ENCODE results near the gene MXRA7.

Gene MXRA7

GRCh38 chr17:76696763-76697701 is 13.7 kb downstream of the MXRA7 start:
- DNase-seq (ENCODE audit: low read depth in 2 of 2), result no peak

- DNase-seq (ENCODE audit: low read depth in 2 of 2), result no peak
Measured at GRCh38 chr17:76695059-76695831, 15.5 kb downstream of the MXRA7 start.

GRCh38 chr17:76691379-76692191 is 19.2 kb downstream of the MXRA7 start:
- no peak for DNase-seq (ENCODE audit: low read depth in 2 of 2)

- no peak for DNase-seq (ENCODE audit: low read depth in 2 of 2)
Measured at GRCh38 chr17:76690596-76691280, 20.0 kb downstream of the MXRA7 start.

- DNase-seq (ENCODE audit: low read depth in 2 of 2), result no peak
Measured at GRCh38 chr17:76689859-76690258, 20.9 kb downstream of the MXRA7 start.

GRCh38 chr17:76688165-76688622 is 22.6 kb downstream of the MXRA7 start:
- no peak for DNase-seq (ENCODE audit: low read depth in 2 of 2)

GRCh38 chr17:76687298-76688164 is 23.2 kb downstream of the MXRA7 start:
- DNase-seq (ENCODE audit: low read depth in 2 of 2), result no peak

GRCh38 chr17:76686538-76687297 is 24.0 kb downstream of the MXRA7 start:
- no peak for DNase-seq (ENCODE audit: low read depth in 2 of 2)

- DNase-seq (ENCODE audit: low read depth in 2 of 2), result no peak
Measured at GRCh38 chr17:76685846-76686245, 24.9 kb downstream of the MXRA7 start.

GRCh38 chr17:76685366-76685765 is 25.4 kb downstream of the MXRA7 start:
- DNase-seq (ENCODE audit: low read depth in 2 of 2), result no peak

- no peak for DNase-seq (ENCODE audit: low read depth in 2 of 2)
Measured at GRCh38 chr17:76684756-76685155, 26.0 kb downstream of the MXRA7 start.

- no peak for DNase-seq (ENCODE audit: low read depth in 2 of 2)
Measured at GRCh38 chr17:76683921-76684745, 26.6 kb downstream of the MXRA7 start.

GRCh38 chr17:76683011-76683755 is 27.6 kb downstream of the MXRA7 start:
- DNase-seq (ENCODE audit: low read depth in 2 of 2), result no peak

GRCh38 chr17:76682296-76682695 is 28.5 kb downstream of the MXRA7 start:
- DNase-seq (ENCODE audit: low read depth in 2 of 2), result no peak

- DNase-seq (ENCODE audit: low read depth in 2 of 2), result peak; percentile 22 to 34
Measured at GRCh38 chr17:76681222-76682137, 29.3 kb downstream of the MXRA7 start.

- no peak for DNase-seq (ENCODE audit: low read depth in 2 of 2)
Measured at GRCh38 chr17:76679239-76679638, 31.5 kb downstream of the MXRA7 start.

- DNase-seq (ENCODE audit: low read depth in 2 of 2), result no peak
Measured at GRCh38 chr17:76678330-76678729, 32.4 kb downstream of the MXRA7 start.

Data from stimulated activated CD8-positive, alpha-beta memory T cell treated with anti-CD3 and anti-CD28 coated beads, Interleukin-15, amount 100 ng/mL, for 4 hours (primary cell).